Karpas-422 (cell line): Measurements from ENCODE around the gene CD109. TPM values are rescaled to one million over a fixed set of nuclear protein-coding genes. Genes with fewer than 3 reads are reported as not detected.

Experiments used
- DNase-seq: peaks from one replicate; pipeline ENCODE4 v3.0.0-alpha.2; 2015
- H2AFZ ChIP-seq: fragments of 200-600 bp; sonication (generic); 2 replicates; pipeline ENCODE4 v1.6.1; 2014; ENCODE audit warnings: antibody characterized with exemption, low read length, mixed read lengths
- H3K27ac ChIP-seq: fragments of 200-600 bp; sonication (generic); 2 replicates; pipeline ENCODE4 v1.5.1; 2014; ENCODE audit warnings: mild to moderate bottlenecking, low read length, moderate library complexity
- H3K27me3 ChIP-seq: fragments of 200-600 bp; sonication (generic); 2 replicates; pipeline ENCODE4 v1.6.1; 2014; ENCODE audit warnings: low read length, mixed read lengths
- H3K36me3 ChIP-seq: fragments of 200-600 bp; sonication (generic); 2 replicates; pipeline ENCODE4 v1.6.1; 2014; ENCODE audit warnings: low read length, mixed read lengths; ENCODE audit not compliant: insufficient read depth
- H3K4me1 ChIP-seq: fragments of 200-600 bp; sonication (generic); 2 replicates; pipeline ENCODE4 v1.6.1; 2014; ENCODE audit warnings: mild to moderate bottlenecking, low read length, mixed read lengths
- H3K4me2 ChIP-seq: fragments of 200-600 bp; sonication (generic); 2 replicates; pipeline ENCODE4 v1.6.1; 2014; ENCODE audit warnings: low read length, low read depth, mild to moderate bottlenecking; ENCODE audit not compliant: poor library complexity, severe bottlenecking
- H3K4me3 ChIP-seq: fragments of 200-600 bp; sonication (generic); 2 replicates; pipeline ENCODE4 v1.5.1; 2014; ENCODE audit warnings: mild to moderate bottlenecking, antibody characterized with exemption, low read length, mixed read lengths
- H3K79me2 ChIP-seq: fragments of 200-600 bp; sonication (generic); 2 replicates; pipeline ENCODE4 v1.6.1; 2014; ENCODE audit warnings: mild to moderate bottlenecking, low read length, mixed read lengths
- H3K9ac ChIP-seq: fragments of 200-600 bp; sonication (generic); 2 replicates; pipeline ENCODE4 v1.6.0; 2014; ENCODE audit warnings: low read length
- H3K9me2 ChIP-seq: fragments of 200-600 bp; sonication (generic), shearing (Covaris generic); replicated peaks from 2 replicates; pipeline ENCODE4 v1.6.0; 2014; ENCODE audit warnings: mild to moderate bottlenecking, low read length, moderate library complexity; ENCODE audit not compliant: insufficient read depth
- H3K9me3 ChIP-seq: fragments of 300-700, 200-600 bp; sonication (generic); 2 replicates; pipeline ENCODE4 v1.6.1; 2014; ENCODE audit warnings: low read length, mixed read lengths
- H4K20me1 ChIP-seq: fragments of 200-600 bp; sonication (generic); 2 replicates; pipeline ENCODE4 v1.6.1; 2014; ENCODE audit warnings: mild to moderate bottlenecking, antibody characterized with exemption, low read length, low read depth; ENCODE audit not compliant: insufficient read depth
- total RNA-seq: library from RNA; depleted of rRNA; stranded (reverse); fragments of >200 nt; shearing (Covaris generic); gene quantifications from 2 replicates; pipeline ENCODE4 v1.2.3, GENCODE V29; 2014; ENCODE audit warnings: low replicate concordance

CD109 gene
- total RNA-seq, 1 experiment from 2014 or later = 0.22 TPM

DNA sequence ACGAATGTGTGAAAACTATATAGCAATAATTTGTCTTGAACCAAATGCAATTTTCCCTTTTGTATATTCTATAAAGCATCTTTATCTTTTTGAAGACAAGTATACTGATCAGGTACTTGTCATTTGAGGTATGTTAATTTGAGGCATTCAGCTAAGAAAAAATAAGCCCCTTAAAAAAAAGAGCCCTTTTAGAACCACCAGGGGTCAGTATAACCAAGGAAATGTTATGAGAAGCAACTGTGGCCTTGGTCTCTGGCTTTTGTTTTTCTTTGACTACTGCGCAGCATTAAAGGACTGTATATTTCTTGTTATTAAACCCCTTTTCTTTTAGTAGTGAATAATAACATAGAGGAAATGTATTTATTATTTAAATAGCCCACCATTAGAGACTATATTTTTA lies 43.1 kb downstream of the CD109 start:
- Histone ChIP-seq H2AFZ (no peak overlapping the region), H3K4me3 (no peak overlapping the region), H3K4me1 (no peaks in the 10 kb centered on the region), H3K9ac (no peak overlapping the region), H3K27me3 (no peaks in the 10 kb centered on the region), H3K27ac (no peak overlapping the region), H3K36me3 (no peaks in the 10 kb centered on the region), H3K79me2 (no peaks in the 10 kb centered on the region), H4K20me1 (no peaks in the 10 kb centered on the region), H3K4me2 (no peak overlapping the region), H3K9me2 (no peaks in the 10 kb centered on the region), H3K9me3 (no peaks in the 10 kb centered on the region)
- peak; percentile 89 for DNase-seq

DNA sequence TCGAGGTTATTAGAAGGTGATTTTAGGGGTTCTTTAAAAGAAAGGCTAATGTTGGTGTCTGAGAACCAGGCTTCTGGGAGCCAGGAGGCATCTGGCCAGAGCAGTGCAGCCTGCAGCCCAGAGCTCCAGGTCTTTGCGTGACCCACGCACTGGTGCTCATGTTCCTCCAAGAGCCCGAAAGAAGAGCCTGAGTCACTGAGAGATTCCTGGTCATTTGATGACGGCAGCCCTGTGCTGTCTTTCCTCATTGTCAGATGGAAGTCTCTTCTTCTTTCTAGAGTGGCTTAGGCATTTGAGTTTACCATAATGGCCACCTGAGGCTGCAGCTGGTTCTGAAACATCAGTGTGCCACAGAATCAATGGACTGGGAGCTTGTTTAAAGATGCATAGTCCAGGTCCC lies 46.4 kb downstream of the CD109 start:
- no peaks in the 10 kb centered on the region for H3K27me3 ChIP-seq
- no peak overlapping the region for H3K4me3 ChIP-seq
- H3K9me3 ChIP-seq = no peaks in the 10 kb centered on the region
- no peak overlapping the region for H2AFZ ChIP-seq
- no peak for DNase-seq
- no peak overlapping the region for H3K4me2 ChIP-seq
- H3K9ac ChIP-seq = no peak overlapping the region
- no peaks in the 10 kb centered on the region for H3K36me3 ChIP-seq
- no peak overlapping the region for H3K27ac ChIP-seq
- no peaks in the 10 kb centered on the region for H3K79me2 ChIP-seq
- peaks cover 7% of the 10 kb centered on the region for H3K4me1 ChIP-seq
- no peaks in the 10 kb centered on the region for H3K9me2 ChIP-seq
- H4K20me1 ChIP-seq = no peaks in the 10 kb centered on the region

DNA sequence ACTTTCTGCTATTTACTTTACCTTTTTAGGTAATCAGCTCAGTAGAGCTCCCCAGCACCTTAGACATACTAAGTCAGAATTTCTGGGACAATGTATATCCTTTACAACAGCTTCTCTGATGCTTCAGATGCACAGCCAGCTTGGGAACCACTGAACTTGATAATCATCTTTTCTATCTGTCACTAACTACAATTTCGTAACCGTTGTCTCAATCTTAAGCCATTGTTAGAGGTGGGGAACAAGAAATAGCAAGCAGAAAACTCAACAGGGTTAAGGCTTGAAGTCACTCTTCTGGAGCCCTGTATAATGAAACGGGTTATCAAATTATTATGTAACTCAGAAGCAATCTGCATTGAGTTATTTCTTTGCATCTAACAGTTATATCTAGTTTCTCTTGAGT lies 47.1 kb downstream of the CD109 start:
- Histone ChIP-seq H3K4me3 (no peak overlapping the region), H2AFZ (no peak overlapping the region), H3K9ac (no peak overlapping the region)

DNA sequence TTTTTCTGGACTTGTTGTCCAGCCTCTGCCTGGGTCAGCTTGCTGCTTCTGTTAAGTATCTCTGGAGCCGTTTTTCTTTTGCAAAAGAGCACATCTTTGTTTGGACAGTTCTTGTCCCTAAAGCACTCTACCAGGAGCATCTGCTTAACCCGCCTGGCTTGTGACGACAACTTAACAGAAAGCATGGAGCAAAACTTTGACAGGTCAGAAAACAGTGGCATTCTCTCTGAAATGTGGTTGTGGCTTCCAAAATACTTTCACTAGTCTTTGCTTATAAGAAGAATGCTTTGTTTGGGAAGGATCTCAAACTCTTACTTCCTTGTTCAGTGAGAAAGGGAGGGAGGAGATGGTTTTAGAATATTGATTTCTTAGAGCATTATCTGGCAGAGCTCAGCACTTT lies 47.6 kb downstream of the CD109 start:
- Histone ChIP-seq H3K27ac (no peak overlapping the region), H3K9me3 (no peaks in the 10 kb centered on the region)

More for the DNA sequence above, 47.1 kb downstream of the CD109 start:
- no peak overlapping the region for H3K27ac ChIP-seq
- H3K36me3 ChIP-seq = no peaks in the 10 kb centered on the region
- H3K4me1 ChIP-seq = peaks cover 9% of the 10 kb centered on the region
- H3K27me3 ChIP-seq = no peaks in the 10 kb centered on the region
- no peaks in the 10 kb centered on the region for H3K9me2 ChIP-seq
- no peak overlapping the region for H3K4me2 ChIP-seq
- no peaks in the 10 kb centered on the region for H4K20me1 ChIP-seq
- no peaks in the 10 kb centered on the region for H3K79me2 ChIP-seq
- DNase-seq = no peak
- H3K9me3 ChIP-seq = no peaks in the 10 kb centered on the region

DNA sequence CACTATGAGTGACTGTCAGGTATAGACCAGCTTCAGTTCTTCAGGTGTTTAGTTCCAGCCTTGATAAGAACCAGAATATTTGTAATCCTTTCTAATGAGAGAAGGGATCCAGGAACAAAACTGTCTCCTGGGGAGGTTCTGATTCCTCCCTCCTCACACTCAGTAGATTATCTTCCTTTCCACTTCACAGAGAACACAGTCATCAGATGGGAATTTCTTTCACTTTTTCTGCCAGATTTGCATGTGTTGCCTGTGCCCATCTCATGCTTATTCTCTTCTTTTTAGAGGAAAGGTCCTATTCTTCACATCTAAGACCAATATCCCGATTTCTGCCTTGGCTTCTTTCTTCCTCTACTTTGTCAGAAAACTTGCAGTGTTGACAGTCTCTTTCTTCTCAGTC lies 50.8 kb downstream of the CD109 start:
- H3K27me3 ChIP-seq = no peaks in the 10 kb centered on the region
- H3K9me2 ChIP-seq = no peaks in the 10 kb centered on the region
- H3K4me2 ChIP-seq = peak overlapping the region; percentile 75
- no peak for DNase-seq
- no peaks in the 10 kb centered on the region for H3K36me3 ChIP-seq
- no peaks in the 10 kb centered on the region for H4K20me1 ChIP-seq
- H2AFZ ChIP-seq = peak overlapping the region; percentile 83
- no peak overlapping the region for H3K9ac ChIP-seq
- H3K27ac ChIP-seq = no peak overlapping the region
- no peaks in the 10 kb centered on the region for H3K9me3 ChIP-seq
- 0 out of 2 replicates have a peak overlapping the region, but pooled peaks have one; percentile 54 for H3K4me3 ChIP-seq
- peaks cover 9% of the 10 kb centered on the region for H3K4me1 ChIP-seq
- no peaks in the 10 kb centered on the region for H3K79me2 ChIP-seq

More for the DNA sequence above, 47.6 kb downstream of the CD109 start:
- Histone ChIP-seq H4K20me1 (no peaks in the 10 kb centered on the region), H3K4me2 (no peak overlapping the region), H3K9me2 (no peaks in the 10 kb centered on the region), H3K4me1 (peaks cover 9% of the 10 kb centered on the region), H3K79me2 (no peaks in the 10 kb centered on the region), H3K36me3 (no peaks in the 10 kb centered on the region), H2AFZ (no peak overlapping the region), H3K27me3 (no peaks in the 10 kb centered on the region), H3K9ac (no peak overlapping the region), H3K4me3 (no peak overlapping the region)
- no peak for DNase-seq

DNA sequence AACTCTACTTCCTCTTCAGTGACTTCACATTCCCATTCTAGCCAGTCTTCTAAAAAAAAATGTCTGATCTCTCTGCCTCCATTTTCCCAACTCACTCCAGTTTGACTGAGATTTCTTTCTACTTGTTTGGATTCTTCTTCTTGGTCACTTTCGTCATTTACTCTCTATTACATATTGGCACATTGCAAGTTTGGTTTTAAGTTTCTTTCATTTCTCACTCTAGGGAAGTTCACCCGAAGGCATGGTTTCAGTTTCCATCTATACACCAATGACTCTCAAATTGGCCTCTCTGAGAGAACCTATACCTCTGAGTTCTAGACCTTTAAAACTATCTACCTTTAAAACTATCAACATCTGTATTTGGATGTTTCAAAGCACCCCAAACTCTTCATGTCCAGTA lies 51.3 kb downstream of the CD109 start:
- Histone ChIP-seq H2AFZ (peak overlapping the region; percentile 83), H4K20me1 (no peaks in the 10 kb centered on the region), H3K4me1 (peaks cover 9% of the 10 kb centered on the region), H3K9me2 (no peaks in the 10 kb centered on the region), H3K36me3 (no peaks in the 10 kb centered on the region), H3K9ac (0 out of 2 replicates have a peak overlapping the region, but pooled peaks have one; percentile 39), H3K4me2 (peak overlapping the region; percentile 75), H3K4me3 (peak overlapping the region; percentile 54), H3K9me3 (no peaks in the 10 kb centered on the region), H3K27me3 (no peaks in the 10 kb centered on the region), H3K27ac (no peak overlapping the region), H3K79me2 (no peaks in the 10 kb centered on the region)
- peak; percentile 42 for DNase-seq

DNA sequence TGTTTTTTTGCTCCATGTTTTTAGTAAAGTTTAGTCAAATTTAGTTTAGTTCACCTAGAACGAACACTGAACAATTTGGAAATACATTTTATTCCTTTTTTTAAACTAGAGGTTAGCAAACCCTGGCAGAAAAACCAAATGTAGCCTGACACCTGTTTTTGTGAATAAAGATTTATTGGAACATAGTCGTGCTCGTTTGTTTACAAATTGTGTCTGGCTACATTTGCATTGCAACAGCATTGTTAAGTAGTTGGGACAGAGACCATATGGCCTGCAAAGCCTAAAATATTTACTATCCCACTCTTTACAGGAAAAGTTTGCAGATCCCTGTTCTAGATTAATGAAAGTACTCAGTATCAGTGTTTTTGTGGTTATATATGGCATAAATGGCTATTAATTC lies 56.9 kb downstream of the CD109 start:
- Histone ChIP-seq H3K4me2 (no peak overlapping the region), H2AFZ (no peak overlapping the region), H3K36me3 (no peaks in the 10 kb centered on the region), H3K4me3 (no peak overlapping the region), H4K20me1 (no peaks in the 10 kb centered on the region), H3K79me2 (no peaks in the 10 kb centered on the region), H3K9me2 (no peaks in the 10 kb centered on the region), H3K4me1 (no peaks in the 10 kb centered on the region), H3K9ac (no peak overlapping the region), H3K27me3 (no peaks in the 10 kb centered on the region), H3K9me3 (no peaks in the 10 kb centered on the region), H3K27ac (no peak overlapping the region)
- DNase-seq = no peak

DNA sequence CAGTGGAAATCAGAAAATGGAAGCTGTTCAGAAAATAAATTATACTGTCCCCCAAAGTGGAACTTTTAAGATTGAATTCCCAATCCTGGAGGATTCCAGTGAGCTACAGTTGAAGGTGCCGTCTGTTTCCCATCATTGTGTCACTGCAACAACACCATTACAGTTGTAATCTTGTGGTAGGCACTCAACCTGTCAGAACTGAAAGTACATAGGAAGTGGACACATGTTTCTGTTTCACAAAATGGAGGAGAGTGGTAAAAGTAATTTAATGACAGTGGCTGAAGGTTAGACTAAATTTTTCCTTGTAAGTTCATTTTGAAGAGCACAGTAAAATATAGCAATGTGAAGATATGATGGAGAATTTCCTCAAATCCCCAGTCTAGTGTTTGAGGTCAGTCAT lies 70.0 kb downstream of the CD109 start:
- H3K27me3 ChIP-seq = no peaks in the 10 kb centered on the region
- no peak overlapping the region for H3K27ac ChIP-seq
- no peaks in the 10 kb centered on the region for H3K9me2 ChIP-seq
- H3K36me3 ChIP-seq = no peaks in the 10 kb centered on the region
- H2AFZ ChIP-seq = no peak overlapping the region
- H3K9ac ChIP-seq = no peak overlapping the region
- no peaks in the 10 kb centered on the region for H4K20me1 ChIP-seq
- H3K9me3 ChIP-seq = no peaks in the 10 kb centered on the region
- no peak overlapping the region for H3K4me2 ChIP-seq
- H3K4me1 ChIP-seq = no peaks in the 10 kb centered on the region
- DNase-seq = no peak
- no peak overlapping the region for H3K4me3 ChIP-seq
- no peaks in the 10 kb centered on the region for H3K79me2 ChIP-seq

DNA sequence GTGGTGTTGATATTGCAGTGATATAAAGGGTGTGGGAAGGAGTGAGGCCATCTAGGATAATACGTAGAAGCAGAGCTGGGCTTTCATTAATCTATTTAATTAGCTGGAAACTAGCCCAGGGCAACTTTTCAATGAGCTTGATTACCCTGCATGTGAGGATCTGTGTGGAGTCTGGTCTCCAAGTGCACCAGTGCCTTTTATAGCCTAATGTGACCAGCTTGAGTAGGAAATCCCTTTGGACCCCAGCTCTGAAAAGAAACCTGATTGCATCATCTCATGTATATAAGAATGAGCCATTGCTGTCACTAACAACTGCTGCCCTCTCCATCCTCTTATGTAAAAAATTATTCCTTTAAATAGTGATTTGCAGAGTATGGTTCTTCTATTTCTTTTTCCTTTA lies 72.6 kb downstream of the CD109 start:
- H3K4me3 ChIP-seq = no peak overlapping the region
- no peak overlapping the region for H2AFZ ChIP-seq
- no peak for DNase-seq
- H4K20me1 ChIP-seq = no peaks in the 10 kb centered on the region
- H3K27me3 ChIP-seq = no peaks in the 10 kb centered on the region
- no peaks in the 10 kb centered on the region for H3K9me3 ChIP-seq
- no peak overlapping the region for H3K27ac ChIP-seq
- H3K36me3 ChIP-seq = no peaks in the 10 kb centered on the region
- H3K9me2 ChIP-seq = no peaks in the 10 kb centered on the region
- H3K9ac ChIP-seq = no peak overlapping the region
- no peaks in the 10 kb centered on the region for H3K79me2 ChIP-seq
- H3K4me2 ChIP-seq = no peak overlapping the region
- no peaks in the 10 kb centered on the region for H3K4me1 ChIP-seq
